Activated T-cell treated with anti-CD3 and anti-CD28 coated beads for 48 hours (primary cell): ENCODE results near the gene PRKCA.
"Not testable (repeated sequence)": the region's sequence is repeated elsewhere in the genome, so short reads cannot be mapped to it uniquely, and the experiment has no call there.

Experiments
- DNase-seq: peaks from one replicate; pipeline ENCODE4 v3.0.0-alpha.2; 2020; ENCODE audit warnings: low read depth

PRKCA gene

GRCh38 chr17:66301864-66302741 is at the start of gene PRKCA:
Gene PRKCA, plus strand, starts transcription at chr17:66302613.
- DNase-seq = peak; percentile 78

- not testable (repeated sequence) for DNase-seq
These were observed 49.0 kb upstream of the PRKCA start for GRCh38 chr17:66253458-66253857.

GRCh38 chr17:66255112-66255511 is 47.3 kb upstream of the PRKCA start:
- no peak for DNase-seq

GRCh38 chr17:66255527-66255971 is 46.9 kb upstream of the PRKCA start:
- no peak for DNase-seq

GRCh38 chr17:66260275-66260674 is 42.1 kb upstream of the PRKCA start:
- no peak for DNase-seq

- DNase-seq = no peak
These were observed 41.7 kb upstream of the PRKCA start for GRCh38 chr17:66260688-66261087.

GRCh38 chr17:66262767-66263166 is 39.6 kb upstream of the PRKCA start:
- no peak for DNase-seq

- DNase-seq = no peak
These were observed 37.7 kb upstream of the PRKCA start for GRCh38 chr17:66264696-66265095.

- DNase-seq = no peak
These were observed 34.0 kb upstream of the PRKCA start for GRCh38 chr17:66268247-66268927.

GRCh38 chr17:66270106-66270505 is 32.3 kb upstream of the PRKCA start:
- no peak for DNase-seq

GRCh38 chr17:66271512-66271911 is 30.9 kb upstream of the PRKCA start:
- no peak for DNase-seq

- DNase-seq = no peak
These were observed 29.4 kb upstream of the PRKCA start for GRCh38 chr17:66272811-66273585.

GRCh38 chr17:66273586-66273848 is 28.9 kb upstream of the PRKCA start:
- no peak for DNase-seq

GRCh38 chr17:66275651-66276050 is 26.8 kb upstream of the PRKCA start:
- peak; percentile 19 for DNase-seq

GRCh38 chr17:66276328-66276937 is 26.0 kb upstream of the PRKCA start:
- no peak for DNase-seq

GRCh38 chr17:66277191-66277590 is 25.2 kb upstream of the PRKCA start:
- no peak for DNase-seq

- no peak for DNase-seq
These were observed 20.6 kb upstream of the PRKCA start for GRCh38 chr17:66281661-66282369.

GRCh38 chr17:66283296-66283934 is 19.0 kb upstream of the PRKCA start:
- no peak for DNase-seq

- no peak for DNase-seq
These were observed 18.4 kb upstream of the PRKCA start for GRCh38 chr17:66283971-66284370.

GRCh38 chr17:66285149-66285548 is 17.3 kb upstream of the PRKCA start:
- DNase-seq = no peak

GRCh38 chr17:66287911-66288310 is 14.5 kb upstream of the PRKCA start:
- no peak for DNase-seq
